Retinal pigment epithelial cell (primary cell): Measurements from ENCODE around the gene SORL1-AS1.
"Not testable (repeated sequence)": the region's sequence is repeated elsewhere in the genome, so short reads cannot be mapped to it uniquely, and the experiment has no call there.

ENCODE experiments used
- DNase-seq: peaks from one replicate; pipeline ENCODE4 v3.0.0-alpha.2; 2010; ENCODE audit warnings: low read depth
- H3K4me3 ChIP-seq: 2 replicates; pipeline ENCODE4 v1.5.1; 2011; ENCODE audit warnings: mild to moderate bottlenecking, low read length, control low read depth, moderate library complexity
- TF ChIP-seq, protein P1 (sequence below): conservative IDR thresholded peaks from 2 replicates; pipeline ENCODE4 v1.5.1; 2011; ENCODE audit warnings: low read depth, low read length, control low read depth, inconsistent platforms

The SORL1-AS1 gene

GRCh38 chr11:121482231-121483129, 29.7 kb upstream of the SORL1-AS1 start:
- TF ChIP-seq, protein P1, sequence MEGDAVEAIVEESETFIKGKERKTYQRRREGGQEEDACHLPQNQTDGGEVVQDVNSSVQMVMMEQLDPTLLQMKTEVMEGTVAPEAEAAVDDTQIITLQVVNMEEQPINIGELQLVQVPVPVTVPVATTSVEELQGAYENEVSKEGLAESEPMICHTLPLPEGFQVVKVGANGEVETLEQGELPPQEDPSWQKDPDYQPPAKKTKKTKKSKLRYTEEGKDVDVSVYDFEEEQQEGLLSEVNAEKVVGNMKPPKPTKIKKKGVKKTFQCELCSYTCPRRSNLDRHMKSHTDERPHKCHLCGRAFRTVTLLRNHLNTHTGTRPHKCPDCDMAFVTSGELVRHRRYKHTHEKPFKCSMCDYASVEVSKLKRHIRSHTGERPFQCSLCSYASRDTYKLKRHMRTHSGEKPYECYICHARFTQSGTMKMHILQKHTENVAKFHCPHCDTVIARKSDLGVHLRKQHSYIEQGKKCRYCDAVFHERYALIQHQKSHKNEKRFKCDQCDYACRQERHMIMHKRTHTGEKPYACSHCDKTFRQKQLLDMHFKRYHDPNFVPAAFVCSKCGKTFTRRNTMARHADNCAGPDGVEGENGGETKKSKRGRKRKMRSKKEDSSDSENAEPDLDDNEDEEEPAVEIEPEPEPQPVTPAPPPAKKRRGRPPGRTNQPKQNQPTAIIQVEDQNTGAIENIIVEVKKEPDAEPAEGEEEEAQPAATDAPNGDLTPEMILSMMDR, result no peak
- no peak overlapping the region for H3K4me3 ChIP-seq
- no peak for DNase-seq

DNA sequence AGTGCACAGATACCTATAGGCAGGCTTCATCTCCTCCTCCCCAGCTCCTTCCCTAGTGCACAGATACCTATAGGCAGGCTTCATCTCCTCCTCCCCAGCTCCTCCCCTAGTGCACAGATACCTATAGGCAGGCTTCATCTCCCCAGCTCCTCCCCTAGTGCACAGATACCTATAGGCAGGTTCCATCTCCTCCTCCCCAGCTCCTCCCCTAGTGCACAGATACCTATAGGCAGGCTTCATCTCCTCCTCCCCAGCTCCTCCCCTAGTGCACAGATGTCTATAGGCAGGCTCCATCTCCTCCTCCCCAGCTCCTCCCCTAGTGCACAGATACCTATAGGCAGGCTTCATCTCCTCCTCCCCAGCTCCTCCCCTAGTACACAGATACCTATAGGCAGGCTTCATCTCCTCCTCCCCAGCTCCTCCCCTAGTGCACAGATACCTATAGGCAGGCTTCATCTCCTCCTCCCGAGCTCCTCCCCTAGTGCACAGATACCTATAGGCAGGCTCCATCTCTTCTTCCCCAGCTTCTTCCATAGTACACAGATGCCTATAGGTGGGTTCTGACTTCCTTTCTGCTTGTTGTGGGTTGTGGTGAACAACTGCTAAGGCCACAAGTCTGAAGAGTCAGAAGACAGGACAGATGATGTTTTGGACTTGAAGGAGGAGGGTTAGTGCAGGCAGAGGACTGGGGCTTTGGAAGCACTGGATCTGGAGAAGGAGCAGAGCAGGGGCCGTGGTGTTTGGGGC, 28.9 kb upstream of the SORL1-AS1 start:
- not testable (repeated sequence) for DNase-seq, H3K4me3 ChIP-seq

GRCh38 chr11:121479698-121480238, 27.0 kb upstream of the SORL1-AS1 start:
- no peak overlapping the region for H3K4me3 ChIP-seq
- no peak for DNase-seq

GRCh38 chr11:121478895-121479697, 26.3 kb upstream of the SORL1-AS1 start:
- no peak for DNase-seq
- TF ChIP-seq, protein P1, result no peak
- no peak overlapping the region for H3K4me3 ChIP-seq

More at GRCh38 chr11:121479698-121480238, 27.0 kb upstream of the SORL1-AS1 start:
- TF ChIP-seq, protein P1, result no peak

DNA sequence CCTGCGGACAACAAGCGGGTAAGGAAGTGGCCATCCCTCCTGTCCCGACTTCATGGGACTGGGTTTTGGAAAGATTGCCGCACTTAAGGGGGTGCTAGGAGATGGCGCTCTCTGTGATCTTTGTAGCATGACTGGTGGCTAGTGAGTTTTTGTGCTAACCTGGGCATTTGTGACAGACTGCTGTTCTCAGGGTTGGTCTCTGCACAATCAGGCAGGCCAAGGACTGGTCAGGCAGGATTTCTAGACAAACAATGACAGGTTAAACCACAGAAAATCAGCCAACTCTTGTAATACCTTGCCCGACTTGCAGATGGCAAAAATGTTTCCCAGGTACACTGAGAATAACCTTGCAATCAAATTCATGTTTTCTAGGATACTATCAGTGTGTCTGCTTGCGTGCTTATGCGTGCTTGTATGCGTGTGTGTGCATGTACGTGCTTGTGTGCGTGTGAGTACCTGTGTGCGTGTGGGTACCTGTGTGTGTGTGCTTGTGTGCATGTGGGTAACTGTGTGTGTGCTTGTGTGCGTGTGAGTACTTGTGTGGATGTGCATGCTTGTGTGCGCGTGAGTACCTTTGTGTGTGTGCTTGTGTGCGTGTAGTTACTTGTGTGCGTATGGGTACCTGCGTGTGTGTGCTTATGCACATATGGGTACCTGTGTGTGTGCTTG, 25.6 kb upstream of the SORL1-AS1 start:
- no peak for DNase-seq
- TF ChIP-seq, protein P1, result no peak
- no peak overlapping the region for H3K4me3 ChIP-seq

DNA sequence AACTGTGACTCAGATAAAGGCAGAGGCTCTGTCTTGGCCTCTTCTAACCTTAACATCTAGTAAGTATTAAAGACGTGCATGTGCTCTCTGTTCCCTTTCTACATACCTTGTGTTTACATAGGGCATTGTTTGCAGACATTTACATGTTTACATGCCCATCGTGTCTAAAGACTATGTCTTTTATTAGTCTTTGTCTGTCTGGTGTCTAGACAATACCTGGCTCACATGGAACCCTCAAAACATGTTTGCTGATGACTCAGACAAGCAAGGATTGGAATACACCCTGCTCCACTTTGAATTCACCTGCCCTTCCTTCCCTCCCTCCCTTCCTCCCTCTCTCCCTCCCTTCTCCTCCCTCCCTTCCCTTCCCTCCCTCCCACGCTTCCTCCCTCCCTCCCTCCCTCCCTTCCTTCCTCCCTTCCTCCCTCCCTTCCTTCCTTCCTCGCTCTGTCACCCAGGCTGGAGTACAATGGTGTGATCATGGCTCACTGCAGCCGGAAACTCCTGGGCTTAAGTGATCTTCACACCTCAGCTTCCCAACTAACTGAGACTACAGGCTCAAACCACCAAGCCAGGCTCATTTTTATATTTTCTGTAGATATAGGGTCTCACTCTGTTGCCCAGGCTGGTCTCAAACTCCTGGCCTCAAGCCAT, 23.7 kb upstream of the SORL1-AS1 start:
- TF ChIP-seq, protein P1, result no peak
- no peak overlapping the region for H3K4me3 ChIP-seq
- DNase-seq, result no peak
